ENCODE measurements around the gene ITGAE. TPM values are rescaled to one million over a fixed set of nuclear protein-coding genes. Genes with fewer than 3 reads are reported as not detected.

ITGAE gene
- total and polyA plus RNA-seq, 7 donors = 25.2 to 51.8 (median 42.9) TPM

- Histone ChIP-seq H3K4me1 (peaks cover 0 to 16% (median 13%) of the 10 kb centered on the region in 4 donors), H3K27me3 (no peaks in the 10 kb centered on the region), H3K36me3 (peaks cover 0 to 17% (median 1%) of the 10 kb centered on the region in 4 donors), H3K9me3 (no peaks in the 10 kb centered on the region), H3K4me3 (no peak overlapping the region), H3K27ac (peak overlapping the region; percentile 67 to 82 (median 76))
- peak in 1 of 4 donors; percentile 12 for TF ChIP-seq EP300 (IDR thresholded peaks at IDR 0.05)
- TF ChIP-seq CTCF (IDR thresholded peaks at IDR 0.05) = no peak
- peak; percentile 17 to 72 (median 38) for TF ChIP-seq POLR2AphosphoS5 (IDR thresholded peaks at IDR 0.05)
- WGBS, 2 donors = 78 to 80% methylated on average over 19 of the region's 19 CpGs
- peak; percentile 88 for DNase-seq
- intact Hi-C loops (cut with DNase I) = no loop called here
Measured at GRCh38 chr17:3802461-3803307, 1.7 kb upstream of the ITGAE start.

- no peak for TF ChIP-seq POLR2AphosphoS5 (IDR thresholded peaks at IDR 0.05)
- TF ChIP-seq POLR2A (IDR thresholded peaks at IDR 0.05) = no peak
- no peak for TF ChIP-seq CTCF (IDR thresholded peaks at IDR 0.05)
- TF ChIP-seq EP300 (IDR thresholded peaks at IDR 0.05) = no peak
- peak overlapping the region; percentile 67 to 82 (median 76) for H3K27ac ChIP-seq
- 94 to 95% methylated on average over 10 of the region's 10 CpGs for WGBS, 2 donors
- peaks cover 0 to 16% (median 13%) of the 10 kb centered on the region in 4 donors for H3K4me1 ChIP-seq
- no peak overlapping the region for H3K4me3 ChIP-seq
- peaks cover 0 to 8% (median 0%) of the 10 kb centered on the region in 4 donors for H3K36me3 ChIP-seq
- no peak for DNase-seq
- no peaks in the 10 kb centered on the region for H3K9me3 ChIP-seq
- intact Hi-C loops (cut with DNase I) = no loop called here
- H3K27me3 ChIP-seq = no peaks in the 10 kb centered on the region
Measured at GRCh38 chr17:3801792-3802191, 804 bp upstream of the ITGAE start.

DNA sequence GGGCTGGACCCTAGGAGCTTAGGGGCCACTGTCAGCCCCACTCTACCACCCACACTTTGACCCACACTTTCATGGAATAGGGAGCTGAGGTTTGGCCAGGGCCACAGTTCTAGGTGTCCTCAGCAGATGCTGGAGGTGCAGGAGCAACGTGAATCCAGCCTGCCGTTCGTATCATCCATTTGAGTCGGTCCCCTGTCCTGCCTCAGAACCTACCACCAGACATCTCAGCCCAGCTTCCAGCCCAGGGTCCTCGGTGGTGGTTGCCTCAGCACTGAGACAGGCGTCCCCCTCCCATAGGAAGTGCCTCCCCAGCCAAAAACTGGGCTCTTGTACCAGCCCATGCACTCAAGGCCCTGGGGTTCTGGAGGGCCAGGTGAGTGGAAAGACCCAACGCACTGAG, 359 bp upstream of the ITGAE start:
- Histone ChIP-seq H3K4me3 (no peak overlapping the region), H3K4me1 (peaks cover 0 to 16% (median 13%) of the 10 kb centered on the region in 4 donors), H3K27ac (peak overlapping the region in 1 of 4 donors; percentile 82), H3K9me3 (no peaks in the 10 kb centered on the region), H3K27me3 (no peaks in the 10 kb centered on the region), H3K36me3 (peaks cover 0 to 6% (median 0%) of the 10 kb centered on the region in 4 donors)
- no peak for DNase-seq
- TF ChIP-seq CTCF (IDR thresholded peaks at IDR 0.05) = no peak
- no peak for TF ChIP-seq POLR2AphosphoS5 (IDR thresholded peaks at IDR 0.05)
- no peak for TF ChIP-seq POLR2A (IDR thresholded peaks at IDR 0.05)
- TF ChIP-seq EP300 (IDR thresholded peaks at IDR 0.05) = no peak
- WGBS, 2 donors = 90 to 91% methylated on average over 7 of the region's 7 CpGs
- intact Hi-C loops (cut with DNase I) = no loop called here

DNA sequence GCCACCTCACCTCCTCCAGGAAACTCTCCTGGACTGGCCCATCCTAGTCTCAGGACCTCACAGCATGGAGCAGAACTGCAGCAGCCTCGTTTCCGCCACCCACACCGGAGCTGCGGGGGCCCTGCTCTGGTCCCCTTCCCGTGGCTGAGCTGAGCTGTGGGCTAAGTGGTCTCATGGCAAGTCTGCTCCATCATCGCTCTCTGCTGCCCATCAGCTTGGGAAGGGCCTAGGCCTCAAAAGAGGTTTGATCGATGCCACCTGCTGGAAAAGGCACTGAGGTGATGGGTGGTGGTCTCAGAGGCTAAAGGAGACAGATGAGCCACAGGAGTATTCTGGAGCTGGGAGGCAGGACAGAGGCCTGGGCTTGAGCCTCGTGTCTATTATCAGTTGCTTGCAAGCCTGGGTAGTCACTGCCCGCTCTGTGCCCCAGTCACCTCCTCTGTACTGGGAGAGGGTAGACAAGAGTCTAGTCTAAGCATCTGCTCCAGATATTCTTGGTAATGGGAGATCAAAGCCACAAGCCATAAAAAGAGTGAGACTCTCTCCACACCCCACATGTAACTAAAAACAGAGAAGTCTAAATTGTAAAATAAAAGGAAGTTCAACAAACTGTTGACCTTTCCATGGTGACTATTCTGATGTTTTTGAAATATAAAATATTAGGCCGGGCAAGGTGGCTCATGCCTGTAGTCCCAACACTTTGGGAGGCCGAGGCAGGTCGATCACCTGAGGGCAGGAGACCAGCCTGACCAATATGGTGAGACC, 1.6 kb downstream of the ITGAE start:
- 84 to 87% methylated on average over 12 of the region's 12 CpGs for WGBS, 2 donors
- H3K27me3 ChIP-seq = no peaks in the 10 kb centered on the region
- no peaks in the 10 kb centered on the region for H3K9me3 ChIP-seq
- no peak for DNase-seq
- no peak overlapping the region for H3K4me3 ChIP-seq
- H3K36me3 ChIP-seq = no peaks in the 10 kb centered on the region
- intact Hi-C loops (cut with DNase I) = no loop called here
- no peak overlapping the region for H3K27ac ChIP-seq
- TF ChIP-seq EP300 (IDR thresholded peaks at IDR 0.05) (no peak), CTCF (IDR thresholded peaks at IDR 0.05) (no peak), POLR2A (IDR thresholded peaks at IDR 0.05) (no peak), POLR2AphosphoS5 (IDR thresholded peaks at IDR 0.05) (no peak)
- H3K4me1 ChIP-seq = peaks cover 0 to 16% (median 13%) of the 10 kb centered on the region in 4 donors

All from sigmoid colon (tissue), 7 donors.